Mucosa of descending colon (tissue), 3 donors: ENCODE measurements around the gene FFAR1. TPM values are rescaled to one million over a fixed set of nuclear protein-coding genes. Genes with fewer than 3 reads are reported as not detected.

ENCODE experiments used
- ATAC-seq: fragments of 200-7000 bp; cut with Tn5 transposase; one replicate; pipeline ENCODE4 v1.9.1; 2020; ENCODE audit warnings: mild to moderate bottlenecking, moderate library complexity
- DNase-seq, 3 donors: peaks; one replicate each; pipeline ENCODE4 v3.0.0-alpha.2; 2020
- H3K36me3 ChIP-seq: fragments of 200-600 bp; one replicate; pipeline ENCODE4 v1.8.0; 2021; ENCODE audit warnings: low read depth, mild to moderate bottlenecking
- H3K4me1 ChIP-seq: fragments of 200-600 bp; one replicate; pipeline ENCODE4 v1.8.0; 2021; ENCODE audit warnings: low read depth, mild to moderate bottlenecking
- H3K4me3 ChIP-seq: fragments of 200-600 bp; one replicate; pipeline ENCODE4 v1.8.0; 2021; ENCODE audit warnings: mild to moderate bottlenecking
- H3K9me3 ChIP-seq: fragments of 200-600 bp; one replicate; pipeline ENCODE4 v1.8.0; 2021; ENCODE audit warnings: mild to moderate bottlenecking
- CTCF ChIP-seq: fragments of 200-600 bp; IDR thresholded peaks from one replicate; pipeline ENCODE4 v1.8.0; 2022; ENCODE audit warnings: antibody characterized with exemption, mild to moderate bottlenecking
- intact Hi-C, 2 donors: fragments of 100-400 bp; cut with DNase I in 1 of 2; cut with micrococcal nuclease in 1 of 2; formaldehyde crosslinking; loops; one replicate each; pipeline versions ENCODE4 v1.11.0 to v1.11.1; 2022; cut with DNase I, micrococcal nuclease
- microRNA-seq: library from miRNA; unstranded; fragments of <30 nt; microRNA quantifications from one replicate; pipeline ENCODE4, GENCODE V29; 2019
- total RNA-seq, 3 donors: library from RNA; stranded (reverse); fragmentation: NEBNext Ultra II Directional in 2 of 3; extraction: Animal tissue kit (Norgen Biotek cat#: 25700) in 2 of 3; gene quantifications; one replicate each; pipeline versions ENCODE4 v1.2.1 to v1.2.4, GENCODE V29; 2021 to 2023
- donor health status: DM: no; HTN: no; CAD: no; lungs with moderate emphysema.
- donor health status: DM: no; HTN: no; CAD: no.
- donor health status: DM: no; HTN: yes; CAD: no.

The FFAR1 gene
- total RNA-seq, 3 donors from 2014 or later: not detected

GRCh38 chr19:35396240-35396885, 48.7 kb downstream of the FFAR1 start:
- H3K36me3 ChIP-seq: no peaks in the 10 kb centered on the region
- ATAC-seq: no peak
- intact Hi-C loops: no loop called here
- H3K9me3 ChIP-seq: no peaks in the 10 kb centered on the region
- no peaks in the 10 kb centered on the region for H3K4me1 ChIP-seq
- no peak for DNase-seq
- TF ChIP-seq CTCF: no peak
- H3K4me3 ChIP-seq: no peak overlapping the region

- Histone ChIP-seq H3K4me3 (no peak overlapping the region), H3K36me3 (no peaks in the 10 kb centered on the region), H3K9me3 (no peaks in the 10 kb centered on the region), H3K4me1 (no peaks in the 10 kb centered on the region)
- no peak for DNase-seq
- TF ChIP-seq CTCF: no peak
- intact Hi-C loops: no loop called here
- ATAC-seq: no peak
These were observed 49.4 kb downstream of the FFAR1 start for GRCh38 chr19:35397064-35397463.

Small RNAs within 50 kb of the gene (microRNA-seq; reads per million reads assigned to microRNA genes)
- gene MIR5196: not detected

Other genes starting within 250 kb of the FFAR1 start
- gene FXYD3, start 232.1 kb upstream of the FFAR1 start, total RNA-seq: 1,000 to 10,000 TPM; 1,086 to 3,973 (median 3,185) TPM
- gene LGI4, start 212.8 kb upstream of the FFAR1 start, total RNA-seq: 10 to 100 TPM; 14.1 to 38.8 (median 31.1) TPM
- 10 to 100 TPM; 13.3 to 71.0 (median 15.4) TPM for gene FXYD1, start 209.1 kb upstream of the FFAR1 start, total RNA-seq
- gene FXYD7, start 204.6 kb upstream of the FFAR1 start, total RNA-seq: 1 to 10 TPM in 1 of 3 donors, not detected in 2; 1.5 TPM
- 10 to 100 TPM in 2 of 3 donors, 1 to 10 TPM in 1; 9.1 to 20.8 (median 17.9) TPM for gene FXYD5, start 193.2 kb upstream of the FFAR1 start, total RNA-seq
- gene FAM187B, start 119.2 kb upstream of the FFAR1 start, total RNA-seq: not detected
- gene LSR, start 98.9 kb upstream of the FFAR1 start, total RNA-seq: 100 to 1,000 TPM; 123 to 302 (median 289) TPM
- 100 to 1,000 TPM in 2 of 3 donors, 10 to 100 TPM in 1; 94.5 to 131 (median 116) TPM for gene USF2, start 78.9 kb upstream of the FFAR1 start, total RNA-seq
- gene HAMP, start 65.4 kb upstream of the FFAR1 start, total RNA-seq: not detected
- under 1 TPM in 1 of 3 donors, not detected in 2; 0.80 TPM for gene MAG, start 55.7 kb upstream of the FFAR1 start, total RNA-seq
- gene CD22, start 18.7 kb upstream of the FFAR1 start, total RNA-seq: 1 to 10 TPM; 2.2 to 5.7 (median 4.1) TPM
- gene FFAR3, start 10.6 kb downstream of the FFAR1 start, total RNA-seq: 1 to 10 TPM in 1 of 3 donors, not detected in 2; 1.5 TPM
- under 1 TPM in 1 of 3 donors, not detected in 2; 0.32 TPM for gene GPR42, start 23.2 kb downstream of the FFAR1 start, total RNA-seq
- 1 to 10 TPM in 1 of 3 donors, under 1 TPM in 2; 0.32 to 1.4 (median 0.32) TPM for gene FFAR2, start 100.4 kb downstream of the FFAR1 start, total RNA-seq
- not detected for gene KRTDAP, start 142.6 kb downstream of the FFAR1 start, total RNA-seq
- gene DMKN, start 165.7 kb downstream of the FFAR1 start, total RNA-seq: 10 to 100 TPM in 2 of 3 donors, 1 to 10 TPM in 1; 8.2 to 14.3 (median 10.7) TPM
- gene SBSN, start 180.4 kb downstream of the FFAR1 start, total RNA-seq: not detected
- gene GAPDHS, start 185.6 kb downstream of the FFAR1 start, total RNA-seq: not detected
- 10 to 100 TPM; 54.4 to 62.8 (median 58.2) TPM for gene TMEM147, start 197.7 kb downstream of the FFAR1 start, total RNA-seq
- gene ATP4A, start 215.8 kb downstream of the FFAR1 start, total RNA-seq: not detected
- gene PMIS2, start 238.3 kb downstream of the FFAR1 start, total RNA-seq: not detected